Type B pancreatic cell (in vitro differentiated cells): ENCODE data around the gene MYO1C. TPM values are rescaled to one million over a fixed set of nuclear protein-coding genes. Genes with fewer than 3 reads are reported as not detected.

Experiments used
- DNase-seq: peaks from one replicate; pipeline ENCODE4 v3.0.0; 2021; ENCODE audit warnings: mixed read lengths; ENCODE audit not compliant: unreplicated experiment; ENCODE audit errors: extremely low spot score
- H3K27ac Mint-ChIP-seq: 2 replicates; pipeline ENCODE4 v1.8.0; 2021; ENCODE audit warnings: mild to moderate bottlenecking, mixed read lengths
- H3K27me3 Mint-ChIP-seq: 2 replicates; pipeline ENCODE4 v1.8.0; 2021; ENCODE audit warnings: mixed read lengths
- H3K36me3 Mint-ChIP-seq: 2 replicates; pipeline ENCODE4 v1.8.0; 2021; ENCODE audit warnings: mixed read lengths
- H3K4me1 Mint-ChIP-seq: one replicate; pipeline ENCODE4 v1.8.0; 2021; ENCODE audit warnings: mixed read lengths; ENCODE audit not compliant: unreplicated experiment
- H3K4me3 Mint-ChIP-seq: 2 replicates; pipeline ENCODE4 v1.8.0; 2021; ENCODE audit warnings: mild to moderate bottlenecking, mixed read lengths
- H3K9me3 Mint-ChIP-seq: 2 replicates; pipeline ENCODE4 v1.8.0; 2021; ENCODE audit warnings: mixed read lengths
- total RNA-seq: library from RNA; stranded (reverse); gene quantifications from 2 replicates; pipeline ENCODE4 v1.2.1, GENCODE V29; 2021; ENCODE audit warnings: low replicate concordance
- TF ChIP-seq, protein P1 (sequence below): fragments of 200-600 bp; sonication (generic); conservative IDR thresholded peaks from 2 replicates; pipeline ENCODE4 v1.5.0; 2021; ENCODE audit warnings: antibody characterized with exemption, mild to moderate bottlenecking

Gene MYO1C
- total RNA-seq, 1 donor from 2014 or later: 73.6 TPM

DNA sequence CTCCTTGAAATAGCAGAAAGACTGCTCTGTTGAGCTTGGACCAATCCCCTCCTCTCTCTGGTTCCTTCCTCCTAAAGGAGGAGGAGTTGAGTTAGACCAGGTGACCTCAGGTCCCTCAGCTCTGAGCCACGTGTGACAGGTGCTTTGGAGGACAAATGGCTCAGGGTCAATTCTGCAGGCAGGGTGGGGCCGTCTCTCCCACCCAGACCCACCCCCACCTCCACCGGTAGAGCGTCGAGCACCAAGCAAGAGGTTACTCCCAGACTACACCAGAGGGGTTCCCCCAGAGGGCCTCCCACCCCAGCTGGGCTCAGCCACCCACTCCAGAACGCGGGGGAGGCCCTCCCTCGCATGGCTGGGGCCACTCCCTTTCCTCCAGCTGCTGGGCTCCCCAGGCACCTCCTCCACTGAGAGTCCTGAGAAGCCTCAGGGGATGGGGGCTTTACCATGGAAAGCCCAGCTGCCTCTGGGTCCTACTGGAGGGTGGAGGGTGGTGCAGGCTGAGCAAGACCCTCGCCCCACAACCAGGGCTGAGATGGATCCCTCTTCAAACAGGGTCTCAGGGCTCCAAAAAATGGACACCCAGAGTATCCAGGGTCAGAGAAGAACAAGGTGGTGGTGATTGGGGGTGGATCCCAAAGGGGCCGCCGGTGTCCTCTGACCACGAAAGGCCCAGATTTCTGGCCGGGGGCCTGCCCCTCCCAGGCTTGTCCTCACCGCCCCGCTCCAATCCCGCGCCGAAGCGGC lies 7.6 kb downstream of the MYO1C start:
- no peaks in the 10 kb centered on the region for H3K27me3 Mint-ChIP-seq
- DNase-seq: no peak
- H3K36me3 Mint-ChIP-seq: peaks cover 4% of the 10 kb centered on the region
- peak overlapping the region; percentile 96 for H3K27ac Mint-ChIP-seq
- H3K4me1 Mint-ChIP-seq: peaks cover 5% of the 10 kb centered on the region
- no peaks in the 10 kb centered on the region for H3K9me3 Mint-ChIP-seq
- TF ChIP-seq, protein P1, sequence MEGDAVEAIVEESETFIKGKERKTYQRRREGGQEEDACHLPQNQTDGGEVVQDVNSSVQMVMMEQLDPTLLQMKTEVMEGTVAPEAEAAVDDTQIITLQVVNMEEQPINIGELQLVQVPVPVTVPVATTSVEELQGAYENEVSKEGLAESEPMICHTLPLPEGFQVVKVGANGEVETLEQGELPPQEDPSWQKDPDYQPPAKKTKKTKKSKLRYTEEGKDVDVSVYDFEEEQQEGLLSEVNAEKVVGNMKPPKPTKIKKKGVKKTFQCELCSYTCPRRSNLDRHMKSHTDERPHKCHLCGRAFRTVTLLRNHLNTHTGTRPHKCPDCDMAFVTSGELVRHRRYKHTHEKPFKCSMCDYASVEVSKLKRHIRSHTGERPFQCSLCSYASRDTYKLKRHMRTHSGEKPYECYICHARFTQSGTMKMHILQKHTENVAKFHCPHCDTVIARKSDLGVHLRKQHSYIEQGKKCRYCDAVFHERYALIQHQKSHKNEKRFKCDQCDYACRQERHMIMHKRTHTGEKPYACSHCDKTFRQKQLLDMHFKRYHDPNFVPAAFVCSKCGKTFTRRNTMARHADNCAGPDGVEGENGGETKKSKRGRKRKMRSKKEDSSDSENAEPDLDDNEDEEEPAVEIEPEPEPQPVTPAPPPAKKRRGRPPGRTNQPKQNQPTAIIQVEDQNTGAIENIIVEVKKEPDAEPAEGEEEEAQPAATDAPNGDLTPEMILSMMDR: peak; percentile 61
- peak overlapping the region; percentile 94 for H3K4me3 Mint-ChIP-seq

DNA sequence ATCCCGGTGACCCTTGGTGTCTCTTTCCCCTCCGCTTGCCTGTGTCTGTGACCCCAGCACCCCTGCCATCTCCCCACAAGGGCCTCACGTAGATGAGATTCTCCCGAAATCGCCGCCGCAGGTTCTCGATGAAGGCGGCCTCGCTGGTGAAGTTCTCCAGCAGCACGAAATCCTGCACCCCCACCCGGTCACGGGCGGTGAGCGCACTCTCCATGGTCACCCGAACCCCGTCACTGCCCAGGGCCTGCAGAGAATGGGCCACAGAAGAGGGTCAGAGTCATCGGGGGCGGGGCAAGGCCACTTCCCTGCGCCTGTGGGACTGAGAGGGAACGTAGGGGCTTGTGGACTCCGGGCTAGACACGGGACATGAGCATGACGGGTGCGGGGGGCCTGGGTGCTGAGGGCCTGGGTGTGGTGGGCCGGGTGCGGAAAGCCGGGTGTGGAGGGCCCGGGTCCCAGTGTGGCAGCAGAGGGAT lies 8.4 kb downstream of the MYO1C start:
- H3K9me3 Mint-ChIP-seq: no peaks in the 10 kb centered on the region
- peak overlapping the region; percentile 89 for H3K4me3 Mint-ChIP-seq
- TF ChIP-seq, protein P1: no peak
- peaks cover 4% of the 10 kb centered on the region for H3K36me3 Mint-ChIP-seq
- DNase-seq: no peak
- H3K27me3 Mint-ChIP-seq: no peaks in the 10 kb centered on the region
- H3K27ac Mint-ChIP-seq: peak overlapping the region; percentile 96
- peaks cover 4% of the 10 kb centered on the region for H3K4me1 Mint-ChIP-seq

DNA sequence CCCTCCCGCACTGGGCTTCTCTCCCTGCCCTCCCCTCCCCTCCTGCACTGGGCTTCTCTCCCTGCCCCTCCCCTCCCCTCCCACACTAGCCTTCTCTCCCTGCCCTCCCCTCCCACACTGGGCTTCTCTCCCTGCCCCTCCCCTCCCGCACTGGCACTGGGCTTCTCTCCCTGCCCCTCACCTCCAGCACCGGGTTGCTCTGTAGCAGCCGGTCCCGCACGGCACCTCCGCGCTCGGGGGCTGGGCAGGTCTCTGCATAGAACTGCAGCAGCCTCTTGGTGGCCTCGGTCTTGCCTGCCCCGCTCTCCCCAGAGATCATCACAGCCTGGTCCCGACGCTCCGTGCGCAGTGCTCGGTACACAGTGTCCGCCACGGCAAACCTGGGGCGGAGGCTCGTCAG lies 9.8 kb downstream of the MYO1C start:
- no peak overlapping the region for H3K27ac Mint-ChIP-seq

DNA sequence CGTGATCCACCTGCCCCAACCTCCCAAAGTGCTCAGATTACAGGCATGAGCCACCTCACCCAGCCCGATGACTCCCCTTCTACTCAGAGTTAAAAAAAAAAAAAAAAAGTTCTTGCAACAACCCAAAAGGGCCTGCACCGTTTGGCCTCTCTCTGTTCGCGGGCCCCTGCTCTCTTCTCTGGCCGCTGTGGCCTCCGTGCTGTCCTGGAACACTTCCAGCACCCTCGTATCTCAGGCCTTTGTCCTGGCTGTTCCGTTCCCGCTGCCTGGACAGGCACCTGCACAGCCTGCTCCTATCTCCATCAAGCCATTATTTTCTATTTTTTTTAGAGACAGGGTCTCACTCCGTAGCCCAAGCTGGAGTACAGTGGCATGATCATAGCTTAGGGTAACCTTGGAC lies 10.8 kb downstream of the MYO1C start:
- no peak for DNase-seq
- Mint-ChIP-seq H3K4me3 (no peak overlapping the region), H3K4me1 (no peaks in the 10 kb centered on the region), H3K36me3 (peaks cover 4% of the 10 kb centered on the region), H3K27me3 (no peaks in the 10 kb centered on the region), H3K9me3 (no peaks in the 10 kb centered on the region), H3K27ac (no peak overlapping the region)
- TF ChIP-seq, protein P1: no peak

More for the DNA sequence above, 9.8 kb downstream of the MYO1C start:
- Mint-ChIP-seq H3K36me3 (peaks cover 4% of the 10 kb centered on the region), H3K27me3 (no peaks in the 10 kb centered on the region), H3K9me3 (no peaks in the 10 kb centered on the region), H3K4me1 (no peaks in the 10 kb centered on the region), H3K4me3 (no peak overlapping the region)
- TF ChIP-seq, protein P1: no peak
- DNase-seq: no peak

DNA sequence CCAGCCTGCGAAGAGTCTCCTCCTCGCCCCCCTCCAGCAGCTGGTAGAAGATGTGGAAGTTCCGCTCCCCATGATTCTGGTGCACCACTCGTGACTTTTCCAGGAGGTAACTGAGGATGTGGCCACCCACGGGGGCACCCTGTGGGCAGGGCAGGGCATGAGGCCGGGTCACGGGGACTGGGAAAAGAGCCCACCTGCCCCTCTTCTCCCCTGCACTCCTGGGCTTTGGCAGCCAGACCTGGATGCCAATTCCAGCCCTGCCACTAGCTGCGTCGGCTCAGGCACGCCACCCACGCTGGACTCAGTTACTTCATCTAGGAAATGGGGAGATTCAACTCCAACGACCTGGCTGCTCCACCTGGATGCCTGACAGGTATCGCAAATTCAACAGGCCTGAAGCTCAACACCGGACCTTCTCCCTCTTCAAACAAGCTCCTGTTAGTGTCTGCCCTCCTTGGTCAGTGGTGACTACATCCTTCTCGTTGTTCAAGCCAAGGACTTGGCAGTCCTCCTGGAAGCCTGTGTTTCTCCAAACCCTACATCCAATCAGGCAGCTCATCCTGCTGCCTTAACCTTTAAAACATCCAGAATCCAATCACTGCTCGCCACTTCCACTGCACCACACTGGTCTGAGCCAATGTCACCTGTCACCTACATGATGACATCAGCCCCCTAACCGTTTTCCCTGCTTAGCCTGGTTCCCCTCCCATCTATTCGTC lies 11.6 kb downstream of the MYO1C start:
- Mint-ChIP-seq H3K4me3 (no peak overlapping the region), H3K36me3 (peaks cover 4% of the 10 kb centered on the region), H3K27ac (peak overlapping the region; percentile 28), H3K9me3 (no peaks in the 10 kb centered on the region), H3K4me1 (no peaks in the 10 kb centered on the region), H3K27me3 (no peaks in the 10 kb centered on the region)
- TF ChIP-seq, protein P1: no peak
- DNase-seq: no peak
